ENCODE measurements around the gene TOR1B. TPM values are rescaled to one million over a fixed set of nuclear protein-coding genes. Genes with fewer than 3 reads are reported as not detected.
"Not testable (repeated sequence)": the region's sequence is repeated elsewhere in the genome, so short reads cannot be mapped to it uniquely, and the experiment has no call there.

Gene TOR1B
- polyA plus RNA-seq, 1 of the 3 experiments (the other 2 are of a cell fraction) = 37.4 TPM

DNA sequence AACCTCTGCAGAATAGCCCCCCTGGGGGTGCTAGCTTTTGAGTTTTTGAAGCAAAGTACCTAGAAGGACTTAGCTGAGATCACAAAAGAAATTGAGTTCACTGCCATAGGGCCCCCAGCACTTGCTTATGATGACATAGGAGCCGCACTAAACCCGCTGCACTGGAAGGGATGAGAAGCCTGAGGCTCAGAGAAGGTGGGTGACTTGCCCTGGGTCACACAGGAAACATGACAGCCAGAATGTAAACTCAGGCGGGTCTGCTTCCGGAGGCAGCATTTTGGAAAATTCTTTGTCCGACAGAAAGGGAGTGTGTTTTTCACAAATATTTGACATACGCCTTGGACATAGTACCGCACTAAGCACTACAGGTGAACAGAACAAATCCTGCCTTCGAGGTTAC, 8.4 kb upstream of the TOR1B start (continued):
- TF ChIP-seq YY1 (IDR thresholded peaks at IDR 0.05; ENCODE audit: low read depth) (no peak), GABPA (IDR thresholded peaks at IDR 0.05; ENCODE audit: low read depth) (no peak), FOXM1 (IDR thresholded peaks at IDR 0.05; ENCODE audit: low read depth) (no peak)

DNA sequence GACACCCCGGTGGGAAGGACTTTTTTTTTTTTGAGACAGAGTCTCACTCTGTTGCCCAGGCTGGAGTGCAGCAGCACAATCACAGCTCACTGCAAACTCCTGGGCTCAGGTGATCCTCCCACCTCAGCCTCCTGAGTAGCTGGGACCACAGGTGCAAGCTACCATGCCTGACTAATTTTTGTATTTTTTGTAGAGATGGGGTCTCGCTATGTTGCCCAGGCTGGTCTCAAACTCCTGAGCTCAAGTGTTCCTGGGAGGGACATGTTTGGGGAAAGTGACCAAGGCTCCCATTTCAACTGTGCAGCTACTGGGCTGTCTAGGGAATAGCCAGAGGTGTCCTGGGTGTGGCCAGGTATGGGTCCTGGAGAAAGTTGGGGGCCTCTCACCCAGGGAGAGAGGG, 7.0 kb upstream of the TOR1B start:
- H3K4me3 ChIP-seq (ENCODE audit: low read depth in 2 of 2, low read length in 1 of 2); H3K27me3 ChIP-seq (ENCODE audit: insufficient read depth); H4K20me1 ChIP-seq (ENCODE audit: insufficient read depth); H3K9me2 ChIP-seq; POLR2A ChIA-PET; H3K27ac ChIP-seq (ENCODE audit: low read depth in 2 of 2, low read length in 1 of 2); H3K9me3 ChIP-seq; H3K36me3 ChIP-seq (replicated peaks in 1 of 2; ENCODE audit: control insufficient read depth in 1 of 2, insufficient read depth in 2 of 2, low read length in 1 of 2); H2AFZ ChIP-seq (ENCODE audit: low read depth); H3K4me2 ChIP-seq; H3K4me1 ChIP-seq (ENCODE audit: control insufficient read depth in 1 of 2, insufficient read depth in 2 of 2, low read depth in 1 of 2, low read length in 1 of 2); H3K79me2 ChIP-seq (ENCODE audit: insufficient read depth); H3F3A ChIP-seq (replicated peaks; ENCODE audit: insufficient read depth); DNase-seq; H3K9ac ChIP-seq: not testable (repeated sequence)
- CTCF ChIA-PET = interaction anchor here (2.0 to 4.0 kb wide), 2 partner anchors 69 to 121 kb away, joined by 4 to 19 read pairs; no protein-coding TSS in a partner anchor
- WGBS (ENCODE audit: low lambda C conversion rate) = 39% methylated on average over 2 of the region's 2 CpGs

DNA sequence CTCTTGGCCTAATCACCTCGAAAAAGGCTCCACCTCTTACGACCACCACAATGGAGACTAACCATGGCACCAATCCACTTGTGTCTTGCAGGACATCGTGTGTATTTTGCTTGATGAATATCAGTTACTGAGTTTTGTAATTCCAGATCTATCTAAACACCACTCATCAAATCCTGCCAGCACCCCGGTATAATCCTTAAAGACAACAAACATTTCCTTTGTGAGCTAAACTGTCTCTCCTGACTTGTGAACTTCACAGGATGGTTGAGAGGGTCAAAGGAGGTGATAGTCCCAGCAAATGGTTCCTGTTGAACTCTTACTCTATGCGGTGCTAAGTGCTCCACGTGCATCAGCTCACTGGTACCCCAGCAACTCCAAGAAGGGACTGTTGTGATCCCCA, 4.0 kb upstream of the TOR1B start:
- no peaks in the 10 kb centered on the region for H4K20me1 ChIP-seq (ENCODE audit: insufficient read depth)
- DNase-seq = no peak
- no peak overlapping the region for H2AFZ ChIP-seq (ENCODE audit: low read depth)
- H3K4me2 ChIP-seq = no peak overlapping the region
- TF ChIP-seq TEAD4 (IDR thresholded peaks at IDR 0.05; ENCODE audit: borderline replicate concordance, insufficient read depth) = no peak
- TF ChIP-seq GABPA (IDR thresholded peaks at IDR 0.05; ENCODE audit: low read depth) = no peak
- no peak for TF ChIP-seq NRF1 (IDR thresholded peaks at IDR 0.05; ENCODE audit: low read depth, low read length)
- no peak overlapping the region for H3K4me3 ChIP-seq (ENCODE audit: low read depth in 2 of 2, low read length in 1 of 2)
- 51% methylated on average over 6 of the region's 6 CpGs for WGBS (ENCODE audit: low lambda C conversion rate)
- H3K27me3 ChIP-seq (ENCODE audit: insufficient read depth) = no peaks in the 10 kb centered on the region
- no peaks in the 10 kb centered on the region for H3K9me2 ChIP-seq
- H3K9me3 ChIP-seq = no peaks in the 10 kb centered on the region
- POLR2A ChIA-PET = no interaction called here
- H3K4me1 ChIP-seq (ENCODE audit: control insufficient read depth in 1 of 2, insufficient read depth in 2 of 2, low read depth in 1 of 2, low read length in 1 of 2) = peaks cover under 1 to 3% of the 10 kb centered on the region in 2 experiments; a peak in 2 of 4 replicates
- no peak overlapping the region for H3K27ac ChIP-seq (ENCODE audit: low read depth in 2 of 2, low read length in 1 of 2)
- CTCF ChIA-PET = interaction anchor here (1.2 to 2.2 kb wide), 4 partner anchors 9 to 156 kb away, joined by 3 to 8 read pairs (median 6); no protein-coding TSS in a partner anchor
- H3K36me3 ChIP-seq (replicated peaks in 1 of 2; ENCODE audit: control insufficient read depth in 1 of 2, insufficient read depth in 2 of 2, low read length in 1 of 2) = no peaks in the 10 kb centered on the region
- H3F3A ChIP-seq (replicated peaks; ENCODE audit: insufficient read depth) = no peaks in the 10 kb centered on the region
- H3K79me2 ChIP-seq (ENCODE audit: insufficient read depth) = peaks cover 6% of the 10 kb centered on the region
- H3K9ac ChIP-seq = no peak overlapping the region

GRCh38 chr9:129801504-129801903, 1.5 kb upstream of the TOR1B start:
- Histone ChIP-seq H4K20me1 (ENCODE audit: insufficient read depth) (no peaks in the 10 kb centered on the region), H3K4me2 (no peak overlapping the region), H3K9ac (no peak overlapping the region), H3K27me3 (ENCODE audit: insufficient read depth) (no peaks in the 10 kb centered on the region), H3K9me3 (no peaks in the 10 kb centered on the region), H3K27ac (ENCODE audit: low read depth in 2 of 2, low read length in 1 of 2) (no peak overlapping the region), H3K9me2 (no peaks in the 10 kb centered on the region), H3K4me1 (ENCODE audit: control insufficient read depth in 1 of 2, insufficient read depth in 2 of 2, low read depth in 1 of 2, low read length in 1 of 2) (peaks cover 8 to 14% of the 10 kb centered on the region in 2 experiments; a peak in 2 of 4 replicates), H3K36me3 (replicated peaks in 1 of 2; ENCODE audit: control insufficient read depth in 1 of 2, insufficient read depth in 2 of 2, low read length in 1 of 2) (peaks cover 5 to 6% of the 10 kb centered on the region in 2 experiments), H3K4me3 (ENCODE audit: low read depth in 2 of 2, low read length in 1 of 2) (no peak overlapping the region), H3F3A (replicated peaks; ENCODE audit: insufficient read depth) (peaks cover 3% of the 10 kb centered on the region), H2AFZ (ENCODE audit: low read depth) (no peak overlapping the region), H3K79me2 (ENCODE audit: insufficient read depth) (peaks cover 26% of the 10 kb centered on the region)
- POLR2A ChIA-PET = no interaction called here
- TF ChIP-seq, protein P1, sequence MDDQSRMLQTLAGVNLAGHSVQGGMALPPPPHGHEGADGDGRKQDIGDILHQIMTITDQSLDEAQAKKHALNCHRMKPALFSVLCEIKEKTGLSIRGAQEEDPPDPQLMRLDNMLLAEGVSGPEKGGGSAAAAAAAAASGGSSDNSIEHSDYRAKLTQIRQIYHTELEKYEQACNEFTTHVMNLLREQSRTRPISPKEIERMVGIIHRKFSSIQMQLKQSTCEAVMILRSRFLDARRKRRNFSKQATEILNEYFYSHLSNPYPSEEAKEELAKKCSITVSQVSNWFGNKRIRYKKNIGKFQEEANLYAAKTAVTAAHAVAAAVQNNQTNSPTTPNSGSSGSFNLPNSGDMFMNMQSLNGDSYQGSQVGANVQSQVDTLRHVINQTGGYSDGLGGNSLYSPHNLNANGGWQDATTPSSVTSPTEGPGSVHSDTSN (IDR thresholded peaks at IDR 0.05) = no peak
- TF ChIP-seq, protein P2, sequence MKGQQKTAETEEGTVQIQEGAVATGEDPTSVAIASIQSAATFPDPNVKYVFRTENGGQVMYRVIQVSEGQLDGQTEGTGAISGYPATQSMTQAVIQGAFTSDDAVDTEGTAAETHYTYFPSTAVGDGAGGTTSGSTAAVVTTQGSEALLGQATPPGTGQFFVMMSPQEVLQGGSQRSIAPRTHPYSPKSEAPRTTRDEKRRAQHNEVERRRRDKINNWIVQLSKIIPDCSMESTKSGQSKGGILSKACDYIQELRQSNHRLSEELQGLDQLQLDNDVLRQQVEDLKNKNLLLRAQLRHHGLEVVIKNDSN (IDR thresholded peaks at IDR 0.05; ENCODE audit: borderline replicate concordance, low read depth) = no peak
- TF ChIP-seq, protein P3, sequence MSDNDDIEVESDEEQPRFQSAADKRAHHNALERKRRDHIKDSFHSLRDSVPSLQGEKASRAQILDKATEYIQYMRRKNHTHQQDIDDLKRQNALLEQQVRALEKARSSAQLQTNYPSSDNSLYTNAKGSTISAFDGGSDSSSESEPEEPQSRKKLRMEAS (IDR thresholded peaks at IDR 0.05; ENCODE audit: low read depth) = no peak
- TF ChIP-seq IRF3 (IDR thresholded peaks at IDR 0.05; ENCODE audit: low read depth, low read length) (no peak), JUND (IDR thresholded peaks at IDR 0.05) (no peak), RAD21 (IDR thresholded peaks at IDR 0.05; ENCODE audit: low read length) (no peak), EP300 (IDR thresholded peaks at IDR 0.05; ENCODE audit: borderline replicate concordance in 1 of 2, low read depth in 1 of 2, low read length in 1 of 2) (no peak), FOSL2 (IDR thresholded peaks at IDR 0.05; ENCODE audit: borderline replicate concordance, low read depth) (no peak)
- TF ChIP-seq, protein P4, sequence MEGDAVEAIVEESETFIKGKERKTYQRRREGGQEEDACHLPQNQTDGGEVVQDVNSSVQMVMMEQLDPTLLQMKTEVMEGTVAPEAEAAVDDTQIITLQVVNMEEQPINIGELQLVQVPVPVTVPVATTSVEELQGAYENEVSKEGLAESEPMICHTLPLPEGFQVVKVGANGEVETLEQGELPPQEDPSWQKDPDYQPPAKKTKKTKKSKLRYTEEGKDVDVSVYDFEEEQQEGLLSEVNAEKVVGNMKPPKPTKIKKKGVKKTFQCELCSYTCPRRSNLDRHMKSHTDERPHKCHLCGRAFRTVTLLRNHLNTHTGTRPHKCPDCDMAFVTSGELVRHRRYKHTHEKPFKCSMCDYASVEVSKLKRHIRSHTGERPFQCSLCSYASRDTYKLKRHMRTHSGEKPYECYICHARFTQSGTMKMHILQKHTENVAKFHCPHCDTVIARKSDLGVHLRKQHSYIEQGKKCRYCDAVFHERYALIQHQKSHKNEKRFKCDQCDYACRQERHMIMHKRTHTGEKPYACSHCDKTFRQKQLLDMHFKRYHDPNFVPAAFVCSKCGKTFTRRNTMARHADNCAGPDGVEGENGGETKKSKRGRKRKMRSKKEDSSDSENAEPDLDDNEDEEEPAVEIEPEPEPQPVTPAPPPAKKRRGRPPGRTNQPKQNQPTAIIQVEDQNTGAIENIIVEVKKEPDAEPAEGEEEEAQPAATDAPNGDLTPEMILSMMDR (IDR thresholded peaks at IDR 0.05) = no peak
- 96% methylated on average over 17 of the region's 17 CpGs for WGBS (ENCODE audit: low lambda C conversion rate)
- CTCF ChIA-PET = interaction anchor here (0.7 to 3.0 kb wide), 7 partner anchors 11 to 442 kb away, joined by 3 to 9 read pairs (median 3); partner anchors contain the start of gene C9orf50
- DNase-seq = no peak
